Gastroesophageal sphincter (tissue), 4 donors: ENCODE measurements around the gene UBE2D4. TPM values are rescaled to one million over a fixed set of nuclear protein-coding genes. Genes with fewer than 3 reads are reported as not detected.
"Not testable (repeated sequence)": the region's sequence is repeated elsewhere in the genome, so short reads cannot be mapped to it uniquely, and the experiment has no call there.

ENCODE experiments used
- ATAC-seq: fragments of 150-250 bp; one replicate; pipeline ENCODE4 v1.9.1; 2016; ENCODE audit warnings: mild to moderate bottlenecking, moderate library complexity
- H3K27ac ChIP-seq, 4 donors: fragments of 200-600 bp; sonication (generic) in 3 of 4; 1 replicate in 3 of 4; 2 replicates in 1 of 4; pipeline ENCODE4 v1.5.1; 2016 to 2019
- H3K27me3 ChIP-seq: fragments of 200-600 bp; sonication (generic); one replicate; pipeline ENCODE4 v1.5.1; 2019
- H3K36me3 ChIP-seq, 2 donors: fragments of 200-600 bp; sonication (generic); one replicate each; pipeline ENCODE4 v1.5.1; 2019; ENCODE audit warnings: control low read depth in 1 of 2
- H3K4me1 ChIP-seq, 3 donors: fragments of 200-600 bp; sonication (generic); 1 replicate in 2 of 3; 2 replicates in 1 of 3; pipeline ENCODE4 v1.5.1; 2016 to 2019; ENCODE audit warnings: control low read depth in 2 of 3
- H3K4me3 ChIP-seq, 2 donors: fragments of 200-600 bp; sonication (generic); one replicate each; pipeline ENCODE4 v1.5.1; 2019; ENCODE audit warnings: mild to moderate bottlenecking in 1 of 2, moderate library complexity in 1 of 2
- H3K9me3 ChIP-seq, 3 donors: fragments of 200-600 bp; sonication (generic); one replicate each; pipeline ENCODE4 v1.5.1; 2017 to 2019; ENCODE audit warnings: control low read depth in 2 of 3
- CTCF ChIP-seq, 4 experiments: fragments of 200-600 bp in 2 of 4; fragments of 450-650 bp in 2 of 4; sonication (generic) in 1 of 4; IDR thresholded peaks; one replicate each; pipeline ENCODE4 v1.5.1; 2017 to 2019; ENCODE audit warnings: antibody characterized with exemption in 4 of 4, mild to moderate bottlenecking in 2 of 4, moderate library complexity in 2 of 4
- EP300 ChIP-seq: sonication (generic); formaldehyde crosslinking; IDR thresholded peaks from one replicate; pipeline ENCODE4 v1.6.1; 2017; ENCODE audit warnings: antibody characterized with exemption, mild to moderate bottlenecking
- POLR2A ChIP-seq, 2 donors: fragments of 450-650 bp; IDR thresholded peaks; one replicate each; pipeline ENCODE4 v1.6.1; 2017; ENCODE audit warnings: antibody characterized with exemption in 2 of 2, mild to moderate bottlenecking in 2 of 2, moderate library complexity in 1 of 2
- POLR2AphosphoS5 ChIP-seq: sonication (generic); formaldehyde crosslinking; IDR thresholded peaks from one replicate; pipeline ENCODE4 v1.6.1; 2017; ENCODE audit warnings: antibody characterized with exemption
- WGBS, 2 donors: methylation state at CpG; one replicate each; pipeline ENCODE4 v1.1.5; 2018; ENCODE audit warnings: low coverage in 1 of 2; 5-methylcytosine and 5-hydroxymethylcytosine counted together
- total RNA-seq, 4 donors: library from RNA; depleted of rRNA; stranded (reverse); fragments of >200 nt; gene quantifications; one replicate each; pipeline ENCODE4 v1.1.0, GENCODE V29; 2016

The UBE2D4 gene
- total RNA-seq, 4 donors from 2014 or later = 22.7 to 38.3 (median 28.5) TPM

- H3K27ac ChIP-seq, ATAC-seq, H3K4me3 ChIP-seq, H3K4me1 ChIP-seq, H3K9me3 ChIP-seq, H3K27me3 ChIP-seq: not testable (repeated sequence)
- H3K36me3 ChIP-seq = peaks cover 0 to 18% of the 10 kb centered on the region in 2 donors
- no CpG with 5 or more reads among the region's 11 CpGs for WGBS, 2 donors
Observed at GRCh38 chr7:43969586-43969985, 43.4 kb downstream of the UBE2D4 start.

DNA sequence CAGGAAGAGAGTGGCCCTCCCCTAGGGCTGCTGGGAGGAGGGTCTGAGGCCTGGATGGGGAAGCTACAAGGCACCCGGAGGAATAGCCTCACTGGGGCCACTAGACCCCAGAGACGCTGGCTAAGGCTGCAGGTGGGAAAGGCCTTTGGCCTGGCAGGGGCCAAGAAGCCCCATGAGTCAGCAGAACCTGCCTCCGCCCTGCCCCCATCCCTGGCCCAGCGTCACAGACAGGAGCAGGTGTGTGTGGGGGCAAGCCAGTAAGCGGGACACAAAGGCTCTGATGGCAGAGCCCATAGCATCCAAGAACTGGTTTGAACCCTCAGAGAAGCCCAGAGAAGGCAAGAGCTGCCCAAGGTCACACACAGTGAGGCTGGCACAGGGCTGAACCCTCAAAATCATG is 44.5 kb downstream of the UBE2D4 start:
- not testable (repeated sequence) for H3K27ac ChIP-seq, H3K4me3 ChIP-seq, H3K27me3 ChIP-seq, H3K4me1 ChIP-seq, ATAC-seq, H3K9me3 ChIP-seq
- no CpG with 5 or more reads among the region's 5 CpGs for WGBS, 2 donors
- H3K36me3 ChIP-seq = peaks cover 0 to 13% of the 10 kb centered on the region in 2 donors

GRCh38 chr7:43974033-43974573 is 47.9 kb downstream of the UBE2D4 start:
- H3K9me3 ChIP-seq, H3K4me1 ChIP-seq, H3K4me3 ChIP-seq, H3K27ac ChIP-seq, H3K36me3 ChIP-seq, H3K27me3 ChIP-seq, ATAC-seq: not testable (repeated sequence)
- 80 to 100% methylated on average over 1 of the region's 8 CpGs for WGBS, 2 donors

- ATAC-seq, H3K27me3 ChIP-seq, H3K4me1 ChIP-seq, H3K9me3 ChIP-seq, H3K4me3 ChIP-seq: not testable (repeated sequence)
- H3K27ac ChIP-seq = peak overlapping the region in 1 of 4 donors; percentile 15
- peaks cover 0 to 13% of the 10 kb centered on the region in 2 donors for H3K36me3 ChIP-seq
- WGBS, 2 donors = 75% methylated on average over 1 of the region's 10 CpGs; no CpG with 5 or more reads in 1 of the 2 donors
Observed at GRCh38 chr7:43974725-43975482, 48.7 kb downstream of the UBE2D4 start.

DNA sequence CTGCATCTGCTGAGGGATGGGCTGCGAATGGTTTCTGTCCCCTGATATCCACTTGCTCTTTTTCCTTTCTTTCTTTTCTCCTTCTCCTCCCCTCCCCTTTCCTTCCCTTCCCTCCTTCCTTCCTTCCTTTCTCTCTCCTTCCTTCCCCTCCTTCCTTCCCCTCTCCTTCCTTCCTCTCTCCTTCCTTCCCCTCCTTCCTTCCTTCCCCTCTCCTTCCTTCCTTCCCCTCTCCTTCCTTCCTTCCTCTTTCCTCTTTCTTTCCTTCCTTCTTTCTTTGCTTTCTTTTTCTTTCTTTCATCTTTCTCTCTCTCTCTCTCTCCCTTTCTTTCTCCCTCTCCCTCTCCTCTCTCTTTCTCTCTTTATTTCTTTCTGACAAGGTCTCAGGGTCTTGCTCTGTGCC is 51.3 kb downstream of the UBE2D4 start:
- 80 to 86% methylated on average over 1 of the region's 1 CpG for WGBS, 2 donors
- H3K27me3 ChIP-seq = no peaks in the 10 kb centered on the region
- H3K4me3 ChIP-seq = no peak overlapping the region
- no peaks in the 10 kb centered on the region for H3K9me3 ChIP-seq
- H3K4me1 ChIP-seq = no peaks in the 10 kb centered on the region
- TF ChIP-seq POLR2AphosphoS5 = no peak
- no peak for TF ChIP-seq EP300
- no peak for TF ChIP-seq POLR2A (IDR thresholded peaks at IDR 0.05)
- TF ChIP-seq CTCF (IDR thresholded peaks at IDR 0.05) = no peak
- H3K27ac ChIP-seq = no peak overlapping the region
- no peak for ATAC-seq
- H3K36me3 ChIP-seq = peaks cover 0 to 11% of the 10 kb centered on the region in 2 donors

DNA sequence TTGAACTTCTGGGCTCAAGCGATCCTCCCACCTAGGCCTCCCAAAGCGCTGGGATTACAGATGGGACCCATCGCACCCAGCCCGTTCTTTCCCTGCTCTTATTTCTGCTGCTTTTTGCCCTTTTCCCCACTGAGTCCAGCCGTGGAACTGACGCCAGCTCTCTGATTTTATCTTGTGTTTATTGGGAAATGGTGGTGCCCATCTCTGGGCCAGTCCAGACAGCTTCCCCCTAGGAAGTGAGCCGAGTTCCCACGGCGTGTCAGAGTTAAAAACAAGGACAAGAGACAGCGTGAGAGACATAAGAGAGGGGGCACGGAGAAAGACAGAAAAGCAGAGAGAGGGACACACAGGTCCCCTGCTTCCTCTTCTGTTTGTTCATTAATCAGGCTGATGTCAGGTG is 51.9 kb downstream of the UBE2D4 start:
- 100% methylated on average over 1 to 3 of the region's 11 CpGs for WGBS, 2 donors
- H3K9me3 ChIP-seq, H3K27me3 ChIP-seq, H3K36me3 ChIP-seq, H3K4me1 ChIP-seq, H3K4me3 ChIP-seq, ATAC-seq, H3K27ac ChIP-seq: not testable (repeated sequence)

- H3K27ac ChIP-seq, H3K4me3 ChIP-seq, H3K9me3 ChIP-seq, H3K27me3 ChIP-seq, H3K4me1 ChIP-seq: not testable (repeated sequence)
- ATAC-seq = peak; percentile 32
- peaks cover 0 to 16% of the 10 kb centered on the region in 2 donors for H3K36me3 ChIP-seq
- no CpG with 5 or more reads among the region's 6 CpGs for WGBS, 2 donors
Observed at GRCh38 chr7:43982848-43983247, 56.6 kb downstream of the UBE2D4 start.

DNA sequence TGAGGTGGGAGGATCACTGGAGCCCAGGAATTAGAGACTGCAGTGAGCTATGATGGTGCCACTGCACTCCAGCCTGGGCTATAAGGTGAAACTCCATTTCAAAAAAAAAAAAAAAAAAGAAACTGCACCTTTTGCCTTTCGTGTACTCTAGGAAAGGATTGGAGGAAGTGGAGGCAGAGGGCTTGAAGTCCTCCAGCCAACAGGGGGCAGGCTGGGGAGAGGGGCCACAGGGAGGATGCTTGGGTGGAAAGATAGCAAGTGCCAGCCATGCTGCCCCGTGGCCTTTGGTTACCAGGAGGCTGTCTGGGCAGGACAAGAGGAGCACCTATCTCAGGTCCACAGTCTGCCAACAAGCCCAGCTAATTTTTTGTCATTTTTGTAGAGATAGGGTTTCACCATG is 57.5 kb downstream of the UBE2D4 start:
- no CpG with 5 or more reads among the region's 2 CpGs for WGBS, 2 donors
- H3K4me1 ChIP-seq, ATAC-seq: not testable (repeated sequence)

More for the DNA sequence above, 57.5 kb downstream of the UBE2D4 start:
- not testable (repeated sequence) for H3K9me3 ChIP-seq, H3K27me3 ChIP-seq, H3K4me3 ChIP-seq, H3K27ac ChIP-seq
- peaks cover 0 to 16% of the 10 kb centered on the region in 2 donors for H3K36me3 ChIP-seq
